Endothelial cell of umbilical vein (primary cell): ENCODE measurements around the gene IFT57. TPM values are rescaled to one million over a fixed set of nuclear protein-coding genes. Genes with fewer than 3 reads are reported as not detected.

Source experiments
- BruUV-seq: library from RNA; stranded (reverse); fragments of 400-500 nt; replicated peaks from 2 replicates; lab custom pipeline; 2021; lab: Mats Ljungman, UMichigan
- CTCF ChIA-PET: fragments of 300-600, 350-600 bp; sonication (Branson Sonifier 250); formaldehyde crosslinking; loops from one replicate; lab custom pipeline; 2021; ENCODE audit warnings: antibody characterized with exemption, inconsistent platforms; lab: Charles Lee
- POLR2A ChIA-PET: fragments of 300-600, 350-600 bp; sonication (Branson Sonifier 250); formaldehyde crosslinking; loops from one replicate; lab custom pipeline; 2021; ENCODE audit warnings: antibody characterized with exemption, inconsistent platforms; lab: Charles Lee
- DNase-seq: peaks from one replicate; pipeline ENCODE4 v3.0.0-alpha.2; 2011; ENCODE audit warnings: low read depth, low spot score
- FAIRE-seq: peaks from 2 replicates; lab custom pipeline; 2011; peaks lifted over from hg19 to GRCh38; lab: Jason Lieb, UNC
- H2AFZ ChIP-seq: 2 replicates; pipeline ENCODE4 v1.6.0; 2012; ENCODE audit warnings: low read depth, low read length, control low read depth, inconsistent platforms
- H3K27ac ChIP-seq: 2 replicates; pipeline ENCODE4 v1.5.1; 2011; ENCODE audit warnings: low read depth, mild to moderate bottlenecking, control low read depth, low read length, moderate library complexity; ENCODE audit not compliant: insufficient read depth
- H3K27me3 ChIP-seq, 2 experiments: 2 replicates each; pipeline versions ENCODE4 v1.6.0 to v1.6.1; 2011; ENCODE audit warnings: low read length in 2 of 2, mixed read lengths in 1 of 2; ENCODE audit not compliant: control insufficient read depth in 2 of 2, insufficient read depth in 2 of 2
- H3K36me3 ChIP-seq, 2 experiments: 2 replicates in 1 of 2; 3 replicates in 1 of 2; pipeline ENCODE4 v1.5.1; 2011; ENCODE audit warnings: low read length in 2 of 2, mild to moderate bottlenecking in 1 of 2, moderate library complexity in 1 of 2; ENCODE audit not compliant: control insufficient read depth in 2 of 2, insufficient read depth in 2 of 2; ENCODE audit errors: extremely low read depth in 1 of 2
- H3K4me1 ChIP-seq: 3 replicates; pipeline ENCODE4 v1.5.1; 2011; ENCODE audit warnings: mild to moderate bottlenecking, low read length; ENCODE audit not compliant: control insufficient read depth, insufficient read depth; ENCODE audit errors: extremely low read depth
- H3K4me2 ChIP-seq: 2 replicates; pipeline ENCODE4 v1.6.1; 2011; ENCODE audit warnings: low read length, control low read depth, mixed read lengths; ENCODE audit not compliant: insufficient read depth
- H3K4me3 ChIP-seq, 3 experiments: fragments of 200-600 bp in 1 of 3; sonication (generic), shearing (Covaris generic) in 1 of 3; replicated peaks in 1 of 3; 2 replicates each; pipeline ENCODE4 v1.5.1; 2011 to 2016; ENCODE audit warnings: control low read depth in 3 of 3, low read length in 3 of 3, mild to moderate bottlenecking in 2 of 3, inconsistent platforms in 1 of 3, low read depth in 1 of 3, moderate library complexity in 1 of 3; ENCODE audit not compliant: insufficient read depth in 1 of 3
- H3K79me2 ChIP-seq: 2 replicates; pipeline ENCODE4 v1.6.0; 2012; ENCODE audit warnings: low read length, inconsistent platforms; ENCODE audit not compliant: control insufficient read depth, insufficient read depth
- H3K9ac ChIP-seq: replicated peaks from 2 replicates; pipeline ENCODE3; 2011; ENCODE audit warnings: low read length, control low read depth; ENCODE audit not compliant: insufficient read depth; ENCODE audit errors: extremely low read depth
- H3K9me1 ChIP-seq: replicated peaks from 3 replicates; pipeline ENCODE4 v1.6.0; 2011; ENCODE audit warnings: mild to moderate bottlenecking, low read length; ENCODE audit not compliant: control insufficient read depth, insufficient read depth; ENCODE audit errors: extremely low read depth
- H3K9me3 ChIP-seq: replicated peaks from 2 replicates; pipeline ENCODE4 v1.5.1; 2012; ENCODE audit warnings: low read length, inconsistent platforms; ENCODE audit not compliant: control insufficient read depth, insufficient read depth
- H4K20me1 ChIP-seq: replicated peaks from 2 replicates; pipeline ENCODE3; 2011; ENCODE audit warnings: mild to moderate bottlenecking, low read length; ENCODE audit not compliant: control insufficient read depth, insufficient read depth; ENCODE audit errors: extremely low read depth
- CTCF ChIP-seq, 2 donors: IDR thresholded peaks; 1 replicate in 1 of 2; 2 replicates in 1 of 2; pipeline ENCODE4 v1.5.1; 2011; ENCODE audit warnings: low read length in 2 of 2, mild to moderate bottlenecking in 2 of 2, moderate library complexity in 2 of 2, control low read depth in 1 of 2, inconsistent platforms in 1 of 2, low read depth in 1 of 2; ENCODE audit not compliant: insufficient read depth in 1 of 2; ENCODE audit errors: extremely low read depth in 1 of 2
- EZH2 ChIP-seq: IDR thresholded peaks from 2 replicates; pipeline ENCODE4 v1.6.1; 2012; ENCODE audit warnings: borderline replicate concordance, low read depth, mild to moderate bottlenecking, moderate library complexity, low read length, inconsistent platforms; ENCODE audit not compliant: severe bottlenecking
- GATA2 ChIP-seq: IDR thresholded peaks from 2 replicates; pipeline ENCODE4 v1.7.0; 2011; ENCODE audit warnings: low read depth, mild to moderate bottlenecking, moderate library complexity, mixed read lengths, low read length; ENCODE audit not compliant: insufficient read length, insufficient read depth
- JUN ChIP-seq: IDR thresholded peaks from 2 replicates; pipeline ENCODE4 v1.6.1; 2011; ENCODE audit warnings: borderline replicate concordance, low read depth; ENCODE audit not compliant: insufficient read length, insufficient read depth
- MAX ChIP-seq: IDR thresholded peaks from 2 replicates; pipeline ENCODE4 v1.6.1; 2011; ENCODE audit not compliant: insufficient read depth, insufficient read length
- POLR2AphosphoS5 ChIP-seq: IDR thresholded peaks from 2 replicates; pipeline ENCODE4 v1.6.1; 2012; ENCODE audit warnings: low read depth, mild to moderate bottlenecking, control low read depth, low read length, moderate library complexity; ENCODE audit not compliant: insufficient read depth
- dilution Hi-C: fragments of 300-500 bp; cut with MboI; formaldehyde crosslinking; loops from one replicate; pipeline ENCODE4 v1.15.0; 2019; ENCODE audit warnings: low sequenced_read_pairs; ENCODE audit not compliant: extremely low pct_ligation_motif_present
- intact Hi-C: fragments of 100-400 bp; cut with micrococcal nuclease; formaldehyde crosslinking; loops from one replicate; pipeline ENCODE4 v1.10.0; 2022
- polyA plus RNA-seq, 4 experiments: library from polyadenylated mRNA; depleted of rRNA in 3 of 4; stranded (reverse) in 3 of 4; unstranded in 1 of 4; fragments of >200 nt; gene quantifications; 2 replicates each; pipeline versions ENCODE4 v1.2.1 to v1.2.3, GENCODE V29; 2011 to 2012; ENCODE audit warnings: missing spikeins in 1 of 4
- total RNA-seq: library from RNA; stranded (reverse); gene quantifications from 2 replicates; pipeline ENCODE4 v1.2.3, GENCODE V29; 2021

Gene IFT57
- total and polyA plus RNA-seq, 2 donors (not counting 3 experiments of a cell fraction or from before 2014, with no cell fraction given), result 15.2 to 25.1 TPM

- H4K20me1 ChIP-seq, result no peaks in the 10 kb centered on the region
- H3K27me3 ChIP-seq, result no peaks in the 10 kb centered on the region
- TF ChIP-seq POLR2AphosphoS5, result no peak
- no peak for TF ChIP-seq MAX
- no peak for TF ChIP-seq GATA2
- no peaks in the 10 kb centered on the region for H3K9me3 ChIP-seq
- H3K79me2 ChIP-seq, result no peaks in the 10 kb centered on the region
- H2AFZ ChIP-seq, result no peak overlapping the region
- CTCF ChIA-PET, result no interaction called here
- intact Hi-C loops, result no loop called here
- H3K9ac ChIP-seq, result no peak overlapping the region
- H3K9me1 ChIP-seq, result no peaks in the 10 kb centered on the region
- H3K36me3 ChIP-seq, result no peaks in the 10 kb centered on the region
- BruUV-seq, result no TSS peak
- DNase-seq (no peak), FAIRE-seq (no peak)
- POLR2A ChIA-PET, result no interaction called here
- no peak overlapping the region for H3K27ac ChIP-seq
- dilution Hi-C loops, result no loop called here
- no peak overlapping the region for H3K4me3 ChIP-seq
- no peak overlapping the region for H3K4me2 ChIP-seq
- H3K4me1 ChIP-seq, result peaks cover 4% of the 10 kb centered on the region
Measured at GRCh38 chr3:108150200-108150599, 72.0 kb downstream of the IFT57 start.

- Histone ChIP-seq H3K9ac (no peak overlapping the region), H4K20me1 (no peaks in the 10 kb centered on the region), H3K9me1 (no peaks in the 10 kb centered on the region), H3K27me3 (no peaks in the 10 kb centered on the region), H3K79me2 (no peaks in the 10 kb centered on the region), H3K4me2 (no peak overlapping the region), H3K36me3 (no peaks in the 10 kb centered on the region), H3K27ac (no peak overlapping the region), H3K4me1 (no peaks in the 10 kb centered on the region), H3K4me3 (no peak overlapping the region), H3K9me3 (no peaks in the 10 kb centered on the region), H2AFZ (no peak overlapping the region)
- no TSS peak for BruUV-seq
- CTCF ChIA-PET, result no interaction called here
- TF ChIP-seq CTCF (IDR thresholded peaks at IDR 0.05; ENCODE audit: extremely low read depth in 1 of 2, insufficient read depth in 1 of 2, low read depth in 1 of 2, low read length in 2 of 2), result no peak
- no peak for TF ChIP-seq JUN
- TF ChIP-seq EZH2, result no peak
- no peak for TF ChIP-seq GATA2
- TF ChIP-seq POLR2AphosphoS5, result no peak
- dilution Hi-C loops, result no loop called here
- POLR2A ChIA-PET, result no interaction called here
- intact Hi-C loops, result no loop called here
- FAIRE-seq, result no peak
- no peak for DNase-seq
Measured at GRCh38 chr3:108146139-108146538, 76.1 kb downstream of the IFT57 start.
